GM23338 (cell line): ENCODE measurements around the gene FOXN1. TPM values are rescaled to one million over a fixed set of nuclear protein-coding genes. Genes with fewer than 3 reads are reported as not detected.

Experiments
- ATAC-seq: fragments of 200-7000 bp; cut with Tn5 transposase; 3 replicates; pipeline ENCODE4 v1.9.1; 2020
- DNase-seq: peaks from one replicate; pipeline ENCODE4 v3.0.0-alpha.2; 2015; ENCODE audit warnings: low spot score
- H2AFZ ChIP-seq: fragments of 200-600 bp; sonication (generic); 2 replicates; pipeline ENCODE4 v1.8.0; 2016; ENCODE audit warnings: antibody characterized with exemption, mild to moderate bottlenecking, moderate library complexity
- H3F3A ChIP-seq: fragments of 200-600 bp; sonication (generic); replicated peaks from 2 replicates; pipeline ENCODE4 v1.8.0; 2017; ENCODE audit warnings: antibody characterized with exemption, mixed run types, low read depth
- H3K27ac ChIP-seq: fragments of 200-600 bp; sonication (generic); 2 replicates; pipeline ENCODE4 v1.6.1; 2016; ENCODE audit warnings: low read depth
- H3K27me3 ChIP-seq: fragments of 200-600 bp; sonication (generic); 2 replicates; pipeline ENCODE4 v1.8.0; 2016; ENCODE audit warnings: mild to moderate bottlenecking, mixed run types, moderate library complexity; ENCODE audit not compliant: insufficient read depth
- H3K36me3 ChIP-seq: fragments of 200-600 bp; sonication (generic); 2 replicates; pipeline ENCODE4 v1.8.0; 2016; ENCODE audit warnings: mild to moderate bottlenecking; ENCODE audit not compliant: insufficient read depth
- H3K4me1 ChIP-seq: fragments of 200-600 bp; sonication (generic); 2 replicates; pipeline ENCODE4 v1.8.0; 2016; ENCODE audit warnings: mild to moderate bottlenecking, moderate library complexity; ENCODE audit not compliant: insufficient read depth
- H3K4me2 ChIP-seq: fragments of 200-600 bp; sonication (generic); 2 replicates; pipeline ENCODE4 v1.7.1; 2017; ENCODE audit warnings: mixed run types
- H3K4me3 ChIP-seq: fragments of 200-600 bp; sonication (generic); 2 replicates; pipeline ENCODE4 v1.6.1; 2016; ENCODE audit warnings: mixed run types
- H3K79me2 ChIP-seq: fragments of 200-600 bp; sonication (generic); replicated peaks from 2 replicates; pipeline ENCODE4 v1.8.0; 2017; ENCODE audit warnings: mild to moderate bottlenecking; ENCODE audit not compliant: insufficient read depth
- H3K9me2 ChIP-seq: fragments of 200-600 bp; sonication (generic); 2 replicates; pipeline ENCODE4 v1.8.0; 2017; ENCODE audit not compliant: insufficient read depth
- H4K20me1 ChIP-seq: fragments of 200-600 bp; sonication (generic); replicated peaks from 2 replicates; pipeline ENCODE4 v1.8.0; 2017; ENCODE audit warnings: mild to moderate bottlenecking; ENCODE audit not compliant: insufficient read depth
- H3K27ac Mint-ChIP-seq: 2 replicates; pipeline ENCODE4 v1.8.0; 2020; ENCODE audit warnings: inconsistent platforms, mild to moderate bottlenecking, moderate library complexity, mixed read lengths
- H3K27me3 Mint-ChIP-seq: 3 replicates; pipeline ENCODE4 v1.8.0; 2022; ENCODE audit warnings: low read depth, mild to moderate bottlenecking, moderate library complexity, mixed read lengths, inconsistent platforms; ENCODE audit not compliant: insufficient read depth, poor library complexity
- H3K36me3 Mint-ChIP-seq: 3 replicates; pipeline ENCODE4 v1.8.0; 2021; ENCODE audit warnings: low read depth, mild to moderate bottlenecking, inconsistent platforms, moderate library complexity, mixed read lengths
- H3K4me1 Mint-ChIP-seq: 3 replicates; pipeline ENCODE4 v1.8.0; 2020; ENCODE audit warnings: mild to moderate bottlenecking, inconsistent platforms, mixed read lengths
- H3K4me3 Mint-ChIP-seq: 3 replicates; pipeline ENCODE4 v1.8.0; 2021; ENCODE audit warnings: moderate library complexity, mild to moderate bottlenecking, inconsistent platforms, mixed read lengths
- H3K9me3 Mint-ChIP-seq: 3 replicates; pipeline ENCODE4 v1.8.0; 2020; ENCODE audit warnings: moderate library complexity, mild to moderate bottlenecking, inconsistent platforms, mixed read lengths
- CREB1 ChIP-seq: fragments of 250-450 bp; sonication (Bioruptor Pico); IDR thresholded peaks from 2 replicates; pipeline ENCODE4 v1.5.0; 2020; ENCODE audit warnings: low read depth, mild to moderate bottlenecking, moderate library complexity
- EZH2 ChIP-seq: fragments of 200-600 bp; sonication (generic); IDR thresholded peaks from one replicate; pipeline ENCODE4 v1.8.0; 2017; ENCODE audit warnings: antibody characterized with exemption, mild to moderate bottlenecking, low read depth; ENCODE audit not compliant: unreplicated experiment
- EZH2phosphoT487 ChIP-seq: fragments of 200-600 bp; sonication (generic); IDR thresholded peaks from one replicate; pipeline ENCODE4 v1.8.1; 2018; ENCODE audit warnings: antibody characterized with exemption; ENCODE audit not compliant: unreplicated experiment
- JUNB ChIP-seq: IDR thresholded peaks from one replicate; pipeline ENCODE4 v1.6.1; 2016; ENCODE audit warnings: antibody characterized with exemption; ENCODE audit not compliant: unreplicated experiment
- NANOG ChIP-seq: IDR thresholded peaks from 2 replicates; pipeline ENCODE4 v1.6.1; 2016; ENCODE audit warnings: antibody characterized with exemption, borderline replicate concordance
- POLR2AphosphoS5 ChIP-seq: IDR thresholded peaks from 2 replicates; pipeline ENCODE4 v1.6.1; 2016; ENCODE audit warnings: antibody characterized with exemption, low read depth
- STAT1 ChIP-seq: IDR thresholded peaks from one replicate; pipeline ENCODE4 v1.6.1; 2016; ENCODE audit warnings: antibody characterized with exemption; ENCODE audit not compliant: unreplicated experiment
- ZNF114 ChIP-seq: fragments of 250-450 bp; sonication (Bioruptor Pico); IDR thresholded peaks from 2 replicates; pipeline ENCODE4 v1.5.0; 2020; ENCODE audit warnings: mild to moderate bottlenecking, moderate library complexity
- ZNF331 ChIP-seq: fragments of 250-450 bp; sonication (Bioruptor Pico); IDR thresholded peaks from 2 replicates; pipeline ENCODE4 v1.5.0; 2020; ENCODE audit warnings: low read depth, mild to moderate bottlenecking, moderate library complexity
- polyA plus RNA-seq: library from polyadenylated mRNA; unstranded; fragments of >200 nt; fragmentation: Nextera tagmentation; extraction: Ambion mirVana; gene quantifications from 2 replicates; pipeline ENCODE4 v1.2.1, GENCODE V29; 2016
- total RNA-seq: library from RNA; depleted of rRNA; stranded (reverse); fragments of >200 nt; shearing (Covaris generic); gene quantifications from 2 replicates; pipeline ENCODE4 v1.2.3, GENCODE V29; 2014
- TF ChIP-seq, protein P1 (sequence below): IDR thresholded peaks from one replicate; pipeline ENCODE4 v1.6.1; 2018; ENCODE audit warnings: antibody characterized with exemption; ENCODE audit not compliant: unreplicated experiment
- TF ChIP-seq, protein P2 (sequence below): fragments of 250-450 bp; sonication (Bioruptor Pico); IDR thresholded peaks from 2 replicates; pipeline ENCODE4 v1.5.0; 2020; ENCODE audit warnings: mild to moderate bottlenecking, moderate library complexity
- TF ChIP-seq, protein P3 (sequence below), 2 experiments: fragments of 200-600 bp in 1 of 2; sonication (generic) in 1 of 2; conservative IDR thresholded peaks; 2 replicates each; pipeline versions ENCODE4 v1.5.1 to v1.6.1; 2016 to 2017; ENCODE audit warnings: antibody characterized with exemption in 2 of 2, low read depth in 2 of 2, mild to moderate bottlenecking in 2 of 2, moderate library complexity in 1 of 2
- TF ChIP-seq, protein P4 (sequence below): IDR thresholded peaks from 2 replicates; pipeline ENCODE4 v1.6.1; 2016; ENCODE audit warnings: antibody characterized with exemption

FOXN1 gene
- total and polyA plus RNA-seq, 2 experiments from 2014 or later, result not detected

DNA sequence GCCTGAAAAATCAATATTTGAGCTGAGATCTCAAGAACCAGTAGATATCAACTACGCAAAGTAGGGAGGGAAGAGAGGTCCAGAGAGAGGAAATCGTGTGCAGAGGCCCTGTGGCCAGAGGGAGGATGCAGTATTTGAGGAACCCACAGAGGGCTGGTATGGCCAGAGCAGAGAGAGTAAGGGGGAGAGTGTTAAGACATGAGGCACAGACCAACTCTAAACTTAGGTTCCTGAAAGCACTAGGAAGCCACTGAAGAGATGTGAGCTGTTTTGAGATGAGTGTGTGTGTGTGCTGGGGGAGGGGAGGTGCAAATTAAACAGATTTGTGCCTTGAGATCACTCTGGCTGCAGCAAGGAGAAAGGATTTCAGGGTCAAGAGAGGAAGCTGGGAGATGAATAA is 21.9 kb upstream of the FOXN1 start:
- TF ChIP-seq NANOG (no peak), EZH2phosphoT487 (no peak), STAT1 (no peak), ZNF331 (CRISPR knock-in tag) (no peak), ZNF114 (CRISPR knock-in tag) (no peak), JUNB (no peak), POLR2AphosphoS5 (no peak), EZH2 (no peak), CREB1 (CRISPR knock-in tag) (no peak)
- TF ChIP-seq, protein P1, sequence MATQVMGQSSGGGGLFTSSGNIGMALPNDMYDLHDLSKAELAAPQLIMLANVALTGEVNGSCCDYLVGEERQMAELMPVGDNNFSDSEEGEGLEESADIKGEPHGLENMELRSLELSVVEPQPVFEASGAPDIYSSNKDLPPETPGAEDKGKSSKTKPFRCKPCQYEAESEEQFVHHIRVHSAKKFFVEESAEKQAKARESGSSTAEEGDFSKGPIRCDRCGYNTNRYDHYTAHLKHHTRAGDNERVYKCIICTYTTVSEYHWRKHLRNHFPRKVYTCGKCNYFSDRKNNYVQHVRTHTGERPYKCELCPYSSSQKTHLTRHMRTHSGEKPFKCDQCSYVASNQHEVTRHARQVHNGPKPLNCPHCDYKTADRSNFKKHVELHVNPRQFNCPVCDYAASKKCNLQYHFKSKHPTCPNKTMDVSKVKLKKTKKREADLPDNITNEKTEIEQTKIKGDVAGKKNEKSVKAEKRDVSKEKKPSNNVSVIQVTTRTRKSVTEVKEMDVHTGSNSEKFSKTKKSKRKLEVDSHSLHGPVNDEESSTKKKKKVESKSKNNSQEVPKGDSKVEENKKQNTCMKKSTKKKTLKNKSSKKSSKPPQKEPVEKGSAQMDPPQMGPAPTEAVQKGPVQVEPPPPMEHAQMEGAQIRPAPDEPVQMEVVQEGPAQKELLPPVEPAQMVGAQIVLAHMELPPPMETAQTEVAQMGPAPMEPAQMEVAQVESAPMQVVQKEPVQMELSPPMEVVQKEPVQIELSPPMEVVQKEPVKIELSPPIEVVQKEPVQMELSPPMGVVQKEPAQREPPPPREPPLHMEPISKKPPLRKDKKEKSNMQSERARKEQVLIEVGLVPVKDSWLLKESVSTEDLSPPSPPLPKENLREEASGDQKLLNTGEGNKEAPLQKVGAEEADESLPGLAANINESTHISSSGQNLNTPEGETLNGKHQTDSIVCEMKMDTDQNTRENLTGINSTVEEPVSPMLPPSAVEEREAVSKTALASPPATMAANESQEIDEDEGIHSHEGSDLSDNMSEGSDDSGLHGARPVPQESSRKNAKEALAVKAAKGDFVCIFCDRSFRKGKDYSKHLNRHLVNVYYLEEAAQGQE, result no peak
- TF ChIP-seq, protein P2, sequence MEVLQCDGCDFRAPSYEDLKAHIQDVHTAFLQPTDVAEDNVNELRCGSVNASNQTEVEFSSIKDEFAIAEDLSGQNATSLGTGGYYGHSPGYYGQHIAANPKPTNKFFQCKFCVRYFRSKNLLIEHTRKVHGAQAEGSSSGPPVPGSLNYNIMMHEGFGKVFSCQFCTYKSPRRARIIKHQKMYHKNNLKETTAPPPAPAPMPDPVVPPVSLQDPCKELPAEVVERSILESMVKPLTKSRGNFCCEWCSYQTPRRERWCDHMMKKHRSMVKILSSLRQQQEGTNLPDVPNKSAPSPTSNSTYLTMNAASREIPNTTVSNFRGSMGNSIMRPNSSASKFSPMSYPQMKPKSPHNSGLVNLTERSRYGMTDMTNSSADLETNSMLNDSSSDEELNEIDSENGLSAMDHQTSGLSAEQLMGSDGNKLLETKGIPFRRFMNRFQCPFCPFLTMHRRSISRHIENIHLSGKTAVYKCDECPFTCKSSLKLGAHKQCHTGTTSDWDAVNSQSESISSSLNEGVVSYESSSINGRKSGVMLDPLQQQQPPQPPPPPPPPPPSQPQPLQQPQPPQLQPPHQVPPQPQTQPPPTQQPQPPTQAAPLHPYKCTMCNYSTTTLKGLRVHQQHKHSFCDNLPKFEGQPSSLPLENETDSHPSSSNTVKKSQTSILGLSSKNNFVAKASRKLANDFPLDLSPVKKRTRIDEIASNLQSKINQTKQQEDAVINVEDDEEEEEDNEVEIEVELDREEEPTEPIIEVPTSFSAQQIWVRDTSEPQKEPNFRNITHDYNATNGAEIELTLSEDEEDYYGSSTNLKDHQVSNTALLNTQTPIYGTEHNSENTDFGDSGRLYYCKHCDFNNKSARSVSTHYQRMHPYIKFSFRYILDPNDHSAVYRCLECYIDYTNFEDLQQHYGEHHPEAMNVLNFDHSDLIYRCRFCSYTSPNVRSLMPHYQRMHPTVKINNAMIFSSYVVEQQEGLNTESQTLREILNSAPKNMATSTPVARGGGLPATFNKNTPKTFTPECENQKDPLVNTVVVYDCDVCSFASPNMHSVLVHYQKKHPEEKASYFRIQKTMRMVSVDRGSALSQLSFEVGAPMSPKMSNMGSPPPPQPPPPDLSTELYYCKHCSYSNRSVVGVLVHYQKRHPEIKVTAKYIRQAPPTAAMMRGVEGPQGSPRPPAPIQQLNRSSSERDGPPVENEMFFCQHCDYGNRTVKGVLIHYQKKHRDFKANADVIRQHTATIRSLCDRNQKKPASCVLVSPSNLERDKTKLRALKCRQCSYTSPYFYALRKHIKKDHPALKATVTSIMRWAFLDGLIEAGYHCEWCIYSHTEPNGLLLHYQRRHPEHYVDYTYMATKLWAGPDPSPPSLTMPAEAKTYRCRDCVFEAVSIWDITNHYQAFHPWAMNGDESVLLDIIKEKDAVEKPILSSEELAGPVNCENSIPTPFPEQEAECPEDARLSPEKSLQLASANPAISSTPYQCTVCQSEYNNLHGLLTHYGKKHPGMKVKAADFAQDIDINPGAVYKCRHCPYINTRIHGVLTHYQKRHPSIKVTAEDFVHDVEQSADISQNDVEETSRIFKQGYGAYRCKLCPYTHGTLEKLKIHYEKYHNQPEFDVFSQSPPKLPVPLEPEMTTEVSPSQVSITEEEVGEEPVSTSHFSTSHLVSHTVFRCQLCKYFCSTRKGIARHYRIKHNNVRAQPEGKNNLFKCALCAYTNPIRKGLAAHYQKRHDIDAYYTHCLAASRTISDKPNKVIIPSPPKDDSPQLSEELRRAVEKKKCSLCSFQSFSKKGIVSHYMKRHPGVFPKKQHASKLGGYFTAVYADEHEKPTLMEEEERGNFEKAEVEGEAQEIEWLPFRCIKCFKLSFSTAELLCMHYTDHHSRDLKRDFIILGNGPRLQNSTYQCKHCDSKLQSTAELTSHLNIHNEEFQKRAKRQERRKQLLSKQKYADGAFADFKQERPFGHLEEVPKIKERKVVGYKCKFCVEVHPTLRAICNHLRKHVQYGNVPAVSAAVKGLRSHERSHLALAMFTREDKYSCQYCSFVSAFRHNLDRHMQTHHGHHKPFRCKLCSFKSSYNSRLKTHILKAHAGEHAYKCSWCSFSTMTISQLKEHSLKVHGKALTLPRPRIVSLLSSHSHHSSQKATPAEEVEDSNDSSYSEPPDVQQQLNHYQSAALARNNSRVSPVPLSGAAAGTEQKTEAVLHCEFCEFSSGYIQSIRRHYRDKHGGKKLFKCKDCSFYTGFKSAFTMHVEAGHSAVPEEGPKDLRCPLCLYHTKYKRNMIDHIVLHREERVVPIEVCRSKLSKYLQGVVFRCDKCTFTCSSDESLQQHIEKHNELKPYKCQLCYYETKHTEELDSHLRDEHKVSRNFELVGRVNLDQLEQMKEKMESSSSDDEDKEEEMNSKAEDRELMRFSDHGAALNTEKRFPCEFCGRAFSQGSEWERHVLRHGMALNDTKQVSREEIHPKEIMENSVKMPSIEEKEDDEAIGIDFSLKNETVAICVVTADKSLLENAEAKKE (CRISPR knock-in tag), result no peak
- TF ChIP-seq, protein P3, sequence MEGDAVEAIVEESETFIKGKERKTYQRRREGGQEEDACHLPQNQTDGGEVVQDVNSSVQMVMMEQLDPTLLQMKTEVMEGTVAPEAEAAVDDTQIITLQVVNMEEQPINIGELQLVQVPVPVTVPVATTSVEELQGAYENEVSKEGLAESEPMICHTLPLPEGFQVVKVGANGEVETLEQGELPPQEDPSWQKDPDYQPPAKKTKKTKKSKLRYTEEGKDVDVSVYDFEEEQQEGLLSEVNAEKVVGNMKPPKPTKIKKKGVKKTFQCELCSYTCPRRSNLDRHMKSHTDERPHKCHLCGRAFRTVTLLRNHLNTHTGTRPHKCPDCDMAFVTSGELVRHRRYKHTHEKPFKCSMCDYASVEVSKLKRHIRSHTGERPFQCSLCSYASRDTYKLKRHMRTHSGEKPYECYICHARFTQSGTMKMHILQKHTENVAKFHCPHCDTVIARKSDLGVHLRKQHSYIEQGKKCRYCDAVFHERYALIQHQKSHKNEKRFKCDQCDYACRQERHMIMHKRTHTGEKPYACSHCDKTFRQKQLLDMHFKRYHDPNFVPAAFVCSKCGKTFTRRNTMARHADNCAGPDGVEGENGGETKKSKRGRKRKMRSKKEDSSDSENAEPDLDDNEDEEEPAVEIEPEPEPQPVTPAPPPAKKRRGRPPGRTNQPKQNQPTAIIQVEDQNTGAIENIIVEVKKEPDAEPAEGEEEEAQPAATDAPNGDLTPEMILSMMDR (conservative IDR thresholded peaks at IDR 0.05; ENCODE audit: low read depth in 2 of 2), result no peak
- TF ChIP-seq, protein P4, sequence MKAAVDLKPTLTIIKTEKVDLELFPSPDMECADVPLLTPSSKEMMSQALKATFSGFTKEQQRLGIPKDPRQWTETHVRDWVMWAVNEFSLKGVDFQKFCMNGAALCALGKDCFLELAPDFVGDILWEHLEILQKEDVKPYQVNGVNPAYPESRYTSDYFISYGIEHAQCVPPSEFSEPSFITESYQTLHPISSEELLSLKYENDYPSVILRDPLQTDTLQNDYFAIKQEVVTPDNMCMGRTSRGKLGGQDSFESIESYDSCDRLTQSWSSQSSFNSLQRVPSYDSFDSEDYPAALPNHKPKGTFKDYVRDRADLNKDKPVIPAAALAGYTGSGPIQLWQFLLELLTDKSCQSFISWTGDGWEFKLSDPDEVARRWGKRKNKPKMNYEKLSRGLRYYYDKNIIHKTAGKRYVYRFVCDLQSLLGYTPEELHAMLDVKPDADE, result no peak
- Histone ChIP-seq H3K4me1 (0 out of 2 replicates have a peak, but pooled peaks cover 10% of the 10 kb centered on the region), H2AFZ (no peak overlapping the region), H3K36me3 (no peaks in the 10 kb centered on the region), H3K27me3 (no peaks in the 10 kb centered on the region), H4K20me1 (no peaks in the 10 kb centered on the region), H3F3A (0 out of 2 replicates have a peak, but pooled peaks cover 2% of the 10 kb centered on the region), H3K79me2 (no peaks in the 10 kb centered on the region), H3K9me2 (no peaks in the 10 kb centered on the region), H3K4me2 (no peak overlapping the region), H3K4me3 (no peak overlapping the region), H3K27ac (no peak overlapping the region)
- peaks cover 20% of the 10 kb centered on the region for H3K4me1 Mint-ChIP-seq
- H3K4me3 Mint-ChIP-seq, result no peak overlapping the region
- no peaks in the 10 kb centered on the region; the same call in 2 of the 3 replicates for H3K9me3 Mint-ChIP-seq
- H3K36me3 Mint-ChIP-seq, result no peaks in the 10 kb centered on the region
- DNase-seq (no peak), ATAC-seq (no peak)
- peaks cover 5% of the 10 kb centered on the region for H3K27me3 Mint-ChIP-seq
- no peak overlapping the region for H3K27ac Mint-ChIP-seq
